Fibroblast of upper back skin (primary cell): ENCODE measurements around the gene KIF13A.
"Not testable (repeated sequence)": the region's sequence is repeated elsewhere in the genome, so short reads cannot be mapped to it uniquely, and the experiment has no call there.

Source experiments
- DNase-seq: peaks from one replicate; pipeline ENCODE4 v3.0.0-alpha.2; 2013

Gene KIF13A

DNA sequence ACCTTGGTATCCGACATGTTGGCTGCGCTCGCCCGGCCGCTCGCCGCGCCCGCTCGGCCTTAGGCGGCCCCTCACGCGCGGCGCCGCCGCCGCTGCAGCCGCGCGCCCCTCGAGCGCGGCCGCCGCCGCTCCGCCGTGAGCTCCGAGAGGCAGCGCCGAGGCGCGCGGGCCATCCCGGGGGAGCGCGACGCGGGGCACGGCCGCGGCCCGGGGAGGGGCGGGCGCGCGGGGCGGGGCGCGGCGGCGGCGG is at the start of gene KIF13A:
Gene KIF13A, minus strand, starts transcription at position 189 of the 250 bp plus-strand sequence. Its CDS starts 172 bp downstream, at position 17.
- no peak for DNase-seq

DNA sequence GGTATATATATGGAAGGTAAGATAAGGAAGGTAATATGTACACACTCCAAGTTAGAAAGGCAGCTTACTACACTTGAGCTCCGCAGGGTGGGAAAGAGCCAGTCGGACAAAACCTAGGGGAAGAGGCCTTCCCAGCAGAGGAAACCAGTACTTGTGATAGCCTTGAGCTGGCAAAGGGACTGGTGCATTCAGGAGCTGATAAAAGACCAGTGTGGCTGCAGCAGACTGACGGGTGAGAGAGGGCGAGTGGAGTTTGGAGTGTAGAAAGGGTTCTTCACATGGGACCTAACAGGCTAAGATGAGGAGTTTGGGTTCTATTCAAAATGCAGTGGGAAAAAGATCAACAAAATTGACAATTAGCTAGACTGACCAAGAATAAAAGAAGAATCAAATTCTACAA is 49.3 kb upstream of the KIF13A start:
- no peak for DNase-seq

DNA sequence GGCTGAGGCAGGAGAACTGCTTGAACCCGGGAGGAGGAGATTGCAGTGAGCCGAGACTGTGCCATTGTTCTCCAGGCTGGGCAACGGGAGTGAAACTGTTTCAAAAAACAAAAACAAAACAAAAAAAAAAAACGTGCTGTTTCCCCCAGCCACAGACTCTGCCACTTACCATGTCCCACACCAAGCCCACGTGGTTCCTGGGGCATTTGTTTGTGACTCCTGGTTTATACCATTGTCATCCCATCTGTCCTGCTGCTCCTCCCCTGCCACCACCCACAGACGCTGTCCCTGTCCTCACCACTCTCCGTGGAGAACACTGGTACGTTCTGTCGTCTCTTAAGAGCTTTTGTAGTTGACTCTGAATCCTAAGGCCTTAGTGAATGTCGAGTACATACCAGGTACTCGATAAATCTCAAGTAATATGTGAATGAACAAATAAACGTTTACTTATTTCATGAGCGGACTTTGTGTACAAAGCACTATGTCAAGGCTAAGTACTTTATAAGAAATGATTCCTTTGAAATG is 48.0 kb upstream of the KIF13A start:
- DNase-seq, result no peak

DNA sequence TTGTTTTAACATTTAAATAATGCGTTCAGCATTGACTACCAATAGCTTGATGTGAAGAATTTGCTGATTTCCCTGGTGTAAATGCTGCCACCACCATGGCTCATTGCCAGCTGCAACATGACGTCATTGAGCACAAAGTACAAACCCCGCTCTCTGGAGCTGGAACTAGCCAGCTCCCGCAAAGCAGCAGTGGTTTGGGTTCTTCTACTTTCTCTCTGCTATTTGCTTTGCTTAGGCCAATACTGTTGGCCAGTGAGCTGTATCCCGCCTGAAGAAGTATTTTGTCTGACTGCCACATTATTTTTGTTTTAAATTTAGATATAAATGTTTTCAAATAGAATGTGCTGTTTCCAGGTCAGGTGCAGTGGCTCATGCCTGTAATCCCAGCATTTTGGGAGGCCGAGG is 47.4 kb upstream of the KIF13A start:
- no peak for DNase-seq

DNA sequence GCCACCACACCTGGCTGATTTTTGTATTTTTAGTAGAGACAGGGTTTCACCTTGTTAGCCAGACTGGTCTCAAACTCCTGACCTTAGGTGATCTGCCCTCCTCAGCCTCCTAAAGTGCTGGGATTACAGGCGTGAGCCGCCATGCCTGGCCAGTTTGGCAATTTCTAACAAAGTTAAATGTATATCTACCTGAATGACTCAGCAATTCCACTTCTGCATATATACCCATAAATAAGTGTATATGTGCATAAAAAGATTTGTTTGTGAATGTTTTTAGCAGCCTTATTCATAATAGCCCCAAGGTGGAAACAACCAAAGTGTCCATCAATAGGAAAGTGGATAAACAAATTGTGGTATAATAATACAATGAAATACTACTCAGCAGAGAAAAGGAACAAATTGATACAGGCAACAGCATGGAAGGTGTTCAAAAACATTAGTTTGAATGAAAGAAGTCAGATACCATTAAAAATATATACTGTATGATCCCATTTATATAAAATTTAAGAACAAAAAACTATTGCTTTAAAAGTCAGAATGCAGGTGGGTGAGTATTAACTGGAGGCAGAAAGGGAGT is 44.3 kb upstream of the KIF13A start:
- DNase-seq, result no peak

DNA sequence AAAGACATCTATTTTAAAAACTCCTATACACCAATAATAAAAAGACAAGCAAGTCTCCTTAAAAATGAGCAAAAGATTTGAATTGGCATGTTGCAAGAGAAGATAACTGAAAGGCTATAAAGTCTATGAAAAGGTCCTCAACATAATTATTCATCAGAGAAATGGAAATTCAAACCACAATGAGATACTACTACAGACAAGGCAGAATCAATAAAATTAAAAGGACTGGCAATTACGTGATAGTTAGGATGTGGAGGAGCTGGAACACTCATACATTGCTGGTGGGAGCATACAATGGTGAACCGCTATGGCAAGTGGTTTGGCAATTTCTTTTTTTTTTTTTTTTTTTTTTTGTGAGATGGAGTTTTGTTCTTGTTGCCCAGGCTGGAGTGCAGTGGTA is 43.8 kb upstream of the KIF13A start:
- DNase-seq, result no peak

DNA sequence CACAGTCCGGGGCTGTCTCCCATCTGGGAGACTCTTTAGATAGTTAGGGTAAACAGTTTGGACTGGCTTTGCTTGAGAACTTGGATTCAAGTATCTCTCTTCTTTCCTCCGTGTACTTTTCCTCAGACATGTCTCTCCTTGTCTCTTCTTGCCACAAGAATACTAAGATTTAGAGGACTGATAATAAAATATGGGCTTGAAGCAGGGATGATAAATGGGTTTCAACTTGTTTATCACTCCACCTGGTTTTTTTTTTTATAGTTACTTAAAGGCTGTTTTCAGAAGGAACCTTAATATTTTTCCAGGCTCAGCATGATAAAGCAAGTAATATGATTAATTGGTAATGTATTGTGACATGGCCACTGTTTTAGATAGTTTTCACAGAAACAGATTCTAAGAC is 40.9 kb upstream of the KIF13A start:
- no peak for DNase-seq

DNA sequence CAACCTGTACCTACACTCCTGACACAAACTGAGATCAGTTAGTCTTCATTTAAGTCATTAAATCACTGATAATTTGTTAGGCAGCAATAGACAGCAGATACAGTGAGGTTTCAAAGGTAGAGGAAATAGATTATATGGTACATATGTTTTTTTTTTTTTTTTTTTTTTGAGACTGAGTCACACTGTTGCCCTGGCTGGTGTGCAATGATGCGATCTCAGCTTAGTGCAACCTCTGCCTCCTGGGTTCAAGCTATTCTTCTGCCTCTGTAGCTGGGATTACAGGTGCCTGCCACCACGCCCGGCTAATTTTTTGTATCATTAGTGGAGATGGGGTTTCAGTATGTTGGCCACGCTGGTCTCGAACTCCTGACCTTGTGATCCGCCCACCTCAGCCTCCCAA is 38.2 kb upstream of the KIF13A start:
- DNase-seq, result no peak

DNA sequence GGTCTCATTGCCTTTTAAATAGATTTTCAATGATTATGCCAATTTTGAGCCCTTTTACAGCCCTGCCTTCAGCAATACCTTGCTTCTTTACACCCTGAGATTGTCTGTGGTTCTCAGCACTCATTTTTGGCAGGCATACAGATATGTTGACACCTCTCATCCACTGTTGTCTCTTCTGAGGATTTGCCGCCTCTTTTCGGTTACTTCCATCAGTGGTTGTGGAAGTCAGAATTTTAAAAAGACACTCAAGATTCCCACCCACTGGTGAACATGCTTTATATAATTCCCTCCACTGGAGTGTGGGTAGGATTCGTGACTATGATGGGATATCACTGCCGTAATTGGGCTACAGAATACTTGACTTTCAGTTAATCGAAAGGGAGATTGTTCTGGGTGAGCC is 37.4 kb upstream of the KIF13A start:
- no peak for DNase-seq

DNA sequence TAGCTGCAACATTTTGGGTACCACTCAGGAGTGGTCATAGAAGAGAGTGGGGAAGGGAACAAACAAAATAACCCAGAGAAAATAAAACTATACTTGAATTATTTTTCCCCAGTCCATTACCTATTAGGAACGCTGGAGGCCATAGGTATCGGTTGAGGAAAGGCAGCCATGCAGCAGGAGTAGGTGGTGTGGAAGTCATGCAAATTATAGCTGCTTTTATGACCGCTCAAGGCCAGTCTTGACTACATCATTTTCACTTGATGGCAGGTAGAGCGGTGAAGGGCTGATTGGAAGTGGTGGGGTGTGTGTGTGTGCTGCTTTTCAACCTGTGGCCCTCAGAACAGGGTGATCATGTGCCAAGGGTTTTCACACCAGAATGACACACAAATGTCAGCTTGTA is 36.5 kb upstream of the KIF13A start:
- no peak for DNase-seq

DNA sequence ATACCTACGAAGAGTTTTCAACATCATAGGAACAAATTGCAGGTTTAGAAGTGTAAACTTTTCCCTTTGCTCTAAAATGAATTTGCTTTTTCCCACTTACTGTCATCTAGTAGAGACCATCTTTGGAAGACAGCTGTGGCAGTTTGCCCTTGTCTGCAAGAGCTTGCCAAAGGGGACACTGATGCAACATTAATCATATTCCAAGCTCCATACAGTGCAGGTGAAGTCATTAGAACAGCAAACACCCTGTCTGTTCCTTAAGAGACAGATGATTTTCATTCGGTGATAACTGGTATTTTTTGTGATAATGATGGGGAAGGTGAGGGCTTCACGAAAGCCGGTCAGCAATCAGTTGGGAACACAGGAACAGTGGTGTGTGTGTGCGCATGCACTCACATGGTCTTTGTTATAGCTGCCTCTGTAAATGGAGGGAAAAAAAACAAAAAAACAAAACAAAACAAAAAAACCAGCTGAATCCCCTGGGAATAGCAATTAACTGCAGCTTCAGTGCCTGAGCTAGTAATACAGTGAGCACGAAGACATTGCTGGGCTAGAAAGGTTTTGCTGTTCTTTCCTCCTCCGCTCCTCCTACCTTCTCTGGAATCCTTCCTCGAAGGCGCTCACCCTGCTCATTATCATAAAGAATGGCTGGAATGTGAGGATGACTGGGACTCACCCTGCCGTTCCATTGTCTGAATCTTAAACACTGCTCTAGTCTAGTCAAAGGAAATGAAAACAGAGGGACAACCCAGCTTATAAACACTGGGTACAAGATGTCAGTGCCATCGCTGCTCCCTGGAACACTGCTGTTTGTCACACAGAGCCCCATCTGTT is 35.2 kb upstream of the KIF13A start:
- peak; percentile 88 for DNase-seq

DNA sequence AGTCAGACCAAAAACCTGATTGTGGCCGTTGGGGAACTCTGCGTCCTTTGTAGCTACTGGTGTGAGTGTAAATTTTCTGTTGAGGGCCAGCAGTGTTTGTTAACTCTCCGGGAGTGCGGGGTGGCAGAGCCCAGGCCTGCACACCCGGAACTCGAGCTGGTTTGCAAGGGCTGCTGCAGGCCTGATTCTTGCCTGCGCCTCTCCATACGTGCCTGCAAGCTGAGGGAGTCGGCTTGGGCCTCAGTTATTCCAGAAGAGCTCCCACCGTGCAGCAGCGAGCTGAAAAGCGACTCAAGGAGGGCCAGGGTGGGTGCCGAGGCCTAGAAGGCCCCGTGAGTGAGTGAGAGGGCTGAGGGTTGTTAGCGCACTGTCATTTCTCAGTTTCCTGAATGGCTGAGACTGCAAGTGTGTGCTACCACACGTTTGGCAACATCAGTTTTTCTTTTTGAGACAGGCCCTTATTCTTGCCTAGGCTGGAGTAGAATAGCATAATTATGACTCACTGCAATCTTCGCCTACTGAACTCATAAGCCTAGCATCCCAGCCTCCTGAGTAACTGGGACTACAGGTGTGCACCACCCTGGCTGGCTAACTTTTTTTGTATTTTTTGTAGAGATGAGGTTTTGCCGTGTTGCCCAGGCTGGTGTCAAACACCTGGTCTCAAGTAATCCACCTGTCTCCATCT is 33.9 kb upstream of the KIF13A start:
- no peak for DNase-seq

DNA sequence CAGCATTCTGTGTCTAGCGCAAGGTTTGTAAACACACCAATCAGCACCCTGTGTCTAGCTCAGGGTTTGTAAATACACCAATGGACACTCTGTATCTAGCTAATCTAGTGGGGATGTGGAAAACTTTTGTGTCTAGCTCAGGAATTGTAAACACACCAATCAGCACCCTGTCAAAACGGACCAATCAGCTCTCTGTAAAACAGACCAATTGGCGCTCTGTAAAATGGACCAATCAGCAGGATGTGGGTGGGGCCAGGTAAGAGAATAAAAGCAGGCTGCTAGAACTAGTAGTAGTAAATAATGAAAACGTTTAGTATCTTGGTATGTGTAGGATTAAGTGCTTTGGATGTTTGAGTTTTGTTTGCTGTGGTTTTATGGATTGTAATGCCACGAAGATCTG is 33.1 kb upstream of the KIF13A start:
- not testable (repeated sequence) for DNase-seq

DNA sequence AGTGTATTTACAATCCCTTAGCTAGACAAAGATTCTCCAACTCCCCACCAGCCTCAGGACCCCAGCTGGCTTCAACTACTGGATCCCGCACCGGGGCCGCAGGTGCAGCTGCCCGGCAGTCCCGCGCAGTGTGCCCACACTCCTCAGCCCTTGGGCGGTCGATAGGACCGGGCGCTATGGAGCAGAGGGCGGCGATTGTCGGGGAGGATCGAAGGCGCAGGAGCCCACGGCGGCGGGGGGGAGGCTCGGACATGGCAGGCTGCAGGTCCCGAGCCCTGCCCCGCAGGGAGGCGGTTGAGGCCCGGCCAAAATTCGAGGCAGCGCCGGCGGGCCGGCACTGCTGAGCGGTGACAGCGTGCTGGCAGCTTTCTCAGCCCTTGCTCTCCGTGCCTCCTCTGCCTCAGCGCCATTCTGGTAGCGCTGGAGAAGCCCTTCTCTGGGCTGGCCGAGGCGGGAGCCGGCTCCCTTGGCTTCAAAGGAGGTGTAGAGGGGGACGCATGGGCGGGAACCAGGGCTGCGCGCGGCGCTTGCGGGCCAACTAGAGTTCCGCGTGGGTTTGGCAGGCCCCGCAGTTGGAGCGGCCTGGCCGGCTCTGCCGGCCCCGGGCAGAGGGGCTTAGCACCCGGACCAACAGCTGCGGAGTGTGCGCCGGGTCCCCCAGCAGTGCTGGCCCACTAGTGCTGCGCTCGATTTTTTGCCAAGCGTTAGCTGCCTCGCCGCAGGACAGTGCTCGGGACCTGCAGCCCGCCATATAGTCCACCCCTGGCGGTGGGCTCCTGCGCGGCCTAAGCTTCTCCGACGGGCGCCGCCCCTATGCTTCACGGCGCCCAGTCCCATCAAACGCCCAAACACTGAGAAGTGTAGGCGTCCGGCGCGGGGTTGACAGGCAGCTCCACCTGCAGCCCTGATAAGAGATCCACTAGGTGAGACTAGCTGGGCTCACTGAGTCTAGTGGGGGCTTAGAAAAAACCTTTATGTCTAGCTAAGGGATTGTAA is 32.4 kb upstream of the KIF13A start:
- no peak for DNase-seq

DNA sequence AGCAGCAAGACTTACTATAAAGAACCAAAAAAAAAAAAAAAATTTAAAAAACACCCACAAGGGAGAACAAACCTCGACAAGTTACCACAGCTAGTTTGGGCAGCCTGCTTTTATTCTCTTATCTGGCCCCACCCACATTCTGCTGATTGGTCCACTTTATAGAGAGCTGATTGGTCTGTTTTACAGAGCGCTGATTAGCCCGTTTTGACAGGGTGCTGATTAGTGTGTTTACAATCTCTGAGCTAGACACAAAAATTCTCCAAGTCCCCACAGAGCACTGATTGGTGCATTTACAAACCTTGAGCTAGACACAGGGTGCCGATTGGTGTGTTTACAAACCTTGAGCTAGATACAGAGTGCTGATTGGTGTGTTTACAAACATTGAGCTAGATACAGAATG is 31.7 kb upstream of the KIF13A start:
- not testable (repeated sequence) for DNase-seq

DNA sequence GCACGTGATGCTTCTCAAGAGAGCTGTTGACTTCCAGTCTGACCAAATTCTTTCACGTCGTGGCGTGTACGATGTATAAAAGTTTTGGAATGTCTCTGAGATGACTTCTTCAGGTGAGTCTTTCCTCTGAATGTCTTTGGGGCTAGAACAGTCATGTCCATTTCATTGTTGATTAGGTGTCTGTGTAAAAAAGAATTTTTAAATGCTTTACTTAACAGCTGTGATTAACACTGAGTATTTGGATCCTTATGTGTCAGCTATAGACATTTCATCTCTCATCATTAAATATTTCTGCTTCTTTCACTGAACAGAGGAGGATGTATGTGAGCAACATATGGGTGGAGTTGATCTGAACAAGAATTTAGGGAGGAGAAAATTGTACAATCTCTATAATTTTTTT is 29.3 kb upstream of the KIF13A start:
- DNase-seq, result no peak

DNA sequence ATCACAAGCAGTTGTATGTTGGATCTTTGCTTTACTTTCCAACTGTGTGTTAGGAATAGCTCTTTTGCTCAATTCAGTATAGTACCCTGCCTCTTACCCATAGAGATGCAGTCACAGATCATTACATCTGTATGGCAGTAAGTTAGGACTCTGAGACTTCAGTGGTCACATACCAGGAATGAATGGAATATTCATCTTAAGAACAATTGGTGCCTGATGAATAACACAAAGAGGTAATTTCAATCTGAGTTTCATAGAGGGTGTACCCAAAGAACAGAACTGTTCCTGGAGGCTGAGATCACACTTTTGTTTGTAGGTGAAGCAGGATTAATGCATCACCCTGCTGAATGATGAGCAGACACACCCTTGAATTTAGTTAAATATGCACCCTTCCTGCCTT is 28.7 kb upstream of the KIF13A start:
- DNase-seq, result no peak

DNA sequence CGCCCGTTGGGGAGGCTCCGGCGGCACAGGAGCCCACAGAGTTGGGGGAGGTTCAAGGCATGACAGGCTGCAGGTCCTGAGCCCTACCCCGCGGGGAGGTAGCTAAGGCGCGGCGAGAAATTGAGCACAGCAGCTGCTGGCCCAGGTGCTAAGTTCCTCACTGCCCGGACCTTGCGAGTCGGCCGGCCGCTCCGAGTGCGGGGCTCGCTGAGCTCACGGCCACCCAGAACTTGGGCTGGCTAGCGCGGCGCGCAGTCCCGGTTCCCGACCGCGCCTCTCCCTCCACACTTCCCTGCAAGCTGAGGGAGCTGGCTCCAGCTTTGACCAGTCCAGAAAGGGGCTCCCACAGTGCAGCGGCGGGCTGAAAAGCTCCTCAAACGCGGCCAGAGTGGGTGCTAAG is 23.9 kb upstream of the KIF13A start:
- no peak for DNase-seq

DNA sequence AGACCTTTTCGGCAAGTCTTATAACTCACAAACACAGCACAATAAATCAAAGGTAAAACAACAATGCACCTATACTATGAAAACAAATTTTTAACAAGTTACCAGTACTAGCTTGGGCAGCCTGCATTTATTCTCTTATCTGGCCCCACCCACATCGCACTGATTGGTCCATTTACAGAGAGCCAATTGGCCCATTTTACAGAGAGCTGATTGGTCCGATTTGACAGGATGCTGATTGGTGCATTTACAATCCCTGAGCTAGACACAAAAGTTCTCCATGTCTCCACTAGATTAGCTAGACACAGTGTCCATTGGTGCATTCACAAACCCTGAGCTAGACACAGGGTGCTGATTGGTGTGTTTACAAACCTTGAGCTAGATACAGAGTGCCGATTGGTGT is 23.1 kb upstream of the KIF13A start:
- DNase-seq, result not testable (repeated sequence)

DNA sequence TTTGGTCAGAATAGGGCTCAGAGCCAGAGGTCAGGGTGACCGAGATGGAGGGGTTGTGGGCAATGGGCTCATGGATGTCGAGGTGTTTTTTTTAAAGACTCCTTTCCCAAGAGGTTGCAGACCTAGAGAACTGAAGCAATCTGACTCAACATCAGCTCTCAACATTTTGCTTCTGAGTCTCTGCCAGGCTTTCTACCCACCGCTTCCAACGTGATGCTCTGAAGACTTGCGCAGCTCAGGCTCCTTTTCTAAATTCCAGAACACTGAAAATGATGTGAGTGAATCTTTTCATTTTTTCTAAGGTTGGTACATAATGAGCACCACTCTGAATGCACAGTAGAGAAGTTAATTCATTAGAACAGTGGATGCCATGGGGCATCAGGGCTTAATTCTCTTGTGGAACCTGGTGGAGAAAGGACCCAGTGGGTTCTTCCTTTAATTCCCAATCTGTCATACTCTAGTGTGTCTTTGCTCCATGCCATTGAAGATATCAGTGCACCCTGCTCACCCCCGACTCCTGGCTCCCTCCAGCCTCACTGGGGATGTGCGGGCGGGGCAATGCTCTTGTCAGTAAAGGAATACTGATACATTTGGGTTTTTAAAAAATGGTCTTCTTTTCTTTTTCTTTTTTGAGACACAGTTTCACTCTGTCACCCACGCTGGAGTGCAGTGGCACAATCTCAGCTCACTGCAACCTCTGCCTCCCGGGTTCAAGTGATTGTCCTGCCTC is 17.0 kb upstream of the KIF13A start:
- DNase-seq, result no peak

DNA sequence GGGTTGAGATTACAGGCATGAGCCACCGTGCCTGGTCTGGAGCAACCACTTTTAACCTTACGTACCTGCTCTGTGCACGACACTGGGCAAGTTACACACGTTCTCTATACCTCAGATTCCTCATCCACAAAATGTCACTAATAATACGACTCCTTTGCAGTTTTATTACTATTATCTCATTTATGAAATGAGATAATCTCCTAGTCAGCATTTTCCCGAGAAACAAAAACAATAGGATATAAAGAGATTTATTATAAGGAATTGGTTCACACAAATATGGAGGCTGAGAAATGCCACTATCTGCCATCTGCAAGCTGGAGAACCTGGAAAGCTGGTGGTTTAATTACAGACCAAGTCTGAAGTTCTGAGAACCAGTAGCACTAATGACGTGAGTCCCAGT is 12.0 kb upstream of the KIF13A start:
- no peak for DNase-seq

DNA sequence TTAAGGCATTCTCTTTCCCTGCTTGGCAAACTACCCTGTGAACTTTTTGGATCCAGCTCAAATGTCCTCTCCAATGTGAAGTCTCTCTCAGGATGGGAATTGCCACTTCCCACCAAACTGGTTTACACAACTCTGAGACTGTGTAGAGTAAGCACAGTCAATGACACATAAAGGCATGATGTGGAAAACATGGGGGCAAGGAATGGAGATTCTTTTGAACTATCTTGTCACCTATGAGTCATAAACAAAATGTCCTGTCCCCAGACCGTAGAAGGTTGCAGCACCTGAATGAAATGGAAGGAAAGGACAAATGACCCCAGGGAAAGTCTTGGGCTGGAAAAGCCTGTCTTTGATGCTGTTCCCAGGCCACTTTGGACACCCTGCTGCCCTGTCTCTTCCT is 11.0 kb upstream of the KIF13A start:
- DNase-seq, result no peak
